ENCODE measurements around the gene OXLD1.
A peak's percentile ranks its signal among the peaks of the same experiment; 100 is the strongest.

Gene OXLD1

DNA sequence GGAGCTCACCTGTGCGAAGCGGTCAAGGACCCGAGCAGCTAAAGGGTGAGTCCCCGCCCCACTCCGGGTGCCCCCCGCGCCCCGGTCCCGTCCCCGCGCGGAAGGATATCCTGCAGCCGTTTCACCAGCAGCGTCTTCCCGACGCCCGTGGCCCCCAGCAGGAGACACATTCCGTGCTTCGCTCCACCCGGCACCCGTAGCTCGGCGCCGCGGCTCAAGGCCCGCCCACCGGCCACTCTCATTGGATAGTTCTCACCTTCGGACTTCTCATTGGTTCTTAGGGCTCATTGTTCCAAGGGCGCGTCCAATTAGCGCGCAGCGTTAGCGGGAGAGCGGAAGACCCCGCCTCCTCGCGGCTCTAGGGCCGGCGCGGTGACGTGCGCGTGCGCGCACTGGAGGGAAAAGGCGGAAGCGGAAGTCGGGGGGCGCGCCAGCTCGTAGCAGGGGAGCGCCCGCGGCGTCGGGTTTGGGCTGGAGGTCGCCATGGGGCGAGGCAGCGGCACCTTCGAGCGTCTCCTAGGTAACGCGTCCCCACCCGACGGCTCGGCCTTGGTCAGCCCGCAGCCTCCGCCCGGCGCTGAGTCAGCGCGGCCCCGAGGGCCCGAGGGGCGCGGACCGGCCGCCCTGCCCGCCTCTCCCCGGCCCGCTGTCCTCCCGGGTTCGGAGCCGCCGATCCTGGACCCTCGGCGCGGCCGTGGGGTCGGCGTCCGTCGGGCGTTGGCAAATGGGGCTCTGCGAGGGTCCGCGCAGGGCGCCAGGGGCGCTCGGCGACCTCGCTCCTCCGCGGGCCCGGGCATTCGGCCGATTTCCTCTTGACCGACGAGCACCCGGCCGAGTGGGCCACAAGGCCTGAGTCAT lies 17.4 kb upstream of the OXLD1 start, which contains the start of the genes ARL16 and HGS:
ARL16 (minus strand) TSS at position 214 of the 858 bp plus-strand sequence; CDS start at position 170, 44 bp downstream.
HGS (plus strand) TSS at position 428 of the 858 bp plus-strand sequence; CDS start at position 484, 56 bp downstream.
- peak; percentile 98 to 99 for DNase-seq
- Histone ChIP-seq H3K27me3 (no peaks in the 10 kb centered on the region), H3K9me3 (no peaks in the 10 kb centered on the region), H3K27ac (peak within 1 kb of the TSS; percentile 83 to 85), H3K4me3 (peak within 1 kb of the TSS; percentile 92 to 100), H3K4me1 (peaks cover 0 to 46% (median 31%) of the 10 kb centered on the region in 4 donors), H3K36me3 (peaks cover 27 to 52% (median 37%) of the 10 kb centered on the region in 3 donors)
- intact Hi-C loops (cut with DNase I; ENCODE audit: low total_unique reads): no loop called here
- TF ChIP-seq, protein P1, sequence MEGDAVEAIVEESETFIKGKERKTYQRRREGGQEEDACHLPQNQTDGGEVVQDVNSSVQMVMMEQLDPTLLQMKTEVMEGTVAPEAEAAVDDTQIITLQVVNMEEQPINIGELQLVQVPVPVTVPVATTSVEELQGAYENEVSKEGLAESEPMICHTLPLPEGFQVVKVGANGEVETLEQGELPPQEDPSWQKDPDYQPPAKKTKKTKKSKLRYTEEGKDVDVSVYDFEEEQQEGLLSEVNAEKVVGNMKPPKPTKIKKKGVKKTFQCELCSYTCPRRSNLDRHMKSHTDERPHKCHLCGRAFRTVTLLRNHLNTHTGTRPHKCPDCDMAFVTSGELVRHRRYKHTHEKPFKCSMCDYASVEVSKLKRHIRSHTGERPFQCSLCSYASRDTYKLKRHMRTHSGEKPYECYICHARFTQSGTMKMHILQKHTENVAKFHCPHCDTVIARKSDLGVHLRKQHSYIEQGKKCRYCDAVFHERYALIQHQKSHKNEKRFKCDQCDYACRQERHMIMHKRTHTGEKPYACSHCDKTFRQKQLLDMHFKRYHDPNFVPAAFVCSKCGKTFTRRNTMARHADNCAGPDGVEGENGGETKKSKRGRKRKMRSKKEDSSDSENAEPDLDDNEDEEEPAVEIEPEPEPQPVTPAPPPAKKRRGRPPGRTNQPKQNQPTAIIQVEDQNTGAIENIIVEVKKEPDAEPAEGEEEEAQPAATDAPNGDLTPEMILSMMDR (IDR thresholded peaks at IDR 0.05): no peak

DNA sequence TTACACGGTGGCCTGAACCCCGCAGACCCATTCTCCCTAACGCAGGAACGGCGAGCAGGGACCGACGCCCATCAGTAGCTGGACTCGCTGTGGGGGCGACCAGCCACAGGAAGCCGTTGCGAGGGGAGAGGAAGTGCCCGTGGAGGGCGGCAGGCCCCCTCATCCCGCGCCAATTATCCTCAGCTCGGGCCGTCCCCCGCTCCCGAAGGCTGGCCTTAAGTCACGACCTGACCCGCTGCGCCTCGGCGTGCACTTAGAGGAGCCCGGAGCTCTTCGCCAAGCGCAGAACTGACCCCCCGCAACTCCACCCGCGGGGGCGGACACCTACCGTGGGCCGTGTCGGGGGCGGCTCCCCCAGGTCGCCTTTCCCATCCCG lies 16.8 kb upstream of the OXLD1 start:
- H3K4me1 ChIP-seq: peaks cover 0 to 46% (median 31%) of the 10 kb centered on the region in 4 donors
- TF ChIP-seq, protein P1 (IDR thresholded peaks at IDR 0.05): no peak
- no peaks in the 10 kb centered on the region for H3K9me3 ChIP-seq
- no peaks in the 10 kb centered on the region for H3K27me3 ChIP-seq
- peaks cover 21 to 46% (median 31%) of the 10 kb centered on the region in 3 donors for H3K36me3 ChIP-seq
- H3K4me3 ChIP-seq: peak overlapping the region; percentile 92 to 100
- peak overlapping the region; percentile 83 to 85 for H3K27ac ChIP-seq
- intact Hi-C loops (cut with DNase I; ENCODE audit: low total_unique reads): no loop called here
- no peak for DNase-seq

GRCh38 chr17:81682565-81683207 lies 16.3 kb upstream of the OXLD1 start:
- intact Hi-C loops (cut with DNase I; ENCODE audit: low total_unique reads): no loop called here

DNA sequence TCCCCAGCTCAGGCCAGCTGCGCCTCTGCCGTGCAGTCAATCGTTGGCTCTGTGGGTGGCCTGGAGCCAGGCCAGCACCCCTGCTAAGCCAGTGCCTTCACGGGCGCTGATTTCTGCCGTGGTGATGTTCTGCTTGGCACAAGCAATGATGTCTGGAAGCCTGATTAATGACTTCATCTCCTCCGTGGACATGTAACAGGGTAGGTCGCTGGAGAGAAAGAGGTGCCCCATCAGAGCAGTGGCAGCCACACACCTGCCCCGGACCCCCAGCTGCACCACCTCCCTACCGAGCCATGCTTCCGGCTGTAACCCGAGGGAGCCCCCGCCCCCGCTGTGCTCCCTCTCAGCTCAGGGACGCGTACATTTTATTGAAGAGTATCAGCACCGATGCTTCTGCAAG lies 15.3 kb upstream of the OXLD1 start:
- no peaks in the 10 kb centered on the region for H3K27me3 ChIP-seq
- TF ChIP-seq, protein P1 (IDR thresholded peaks at IDR 0.05): no peak
- no peak for DNase-seq
- H3K36me3 ChIP-seq: peaks cover 5 to 31% (median 15%) of the 10 kb centered on the region in 3 donors
- no peak overlapping the region for H3K4me3 ChIP-seq
- intact Hi-C loops (cut with DNase I; ENCODE audit: low total_unique reads): no loop called here
- H3K27ac ChIP-seq: no peak overlapping the region
- H3K4me1 ChIP-seq: peaks cover 0 to 46% (median 31%) of the 10 kb centered on the region in 4 donors
- H3K9me3 ChIP-seq: no peaks in the 10 kb centered on the region

More at GRCh38 chr17:81682565-81683207, 16.3 kb upstream of the OXLD1 start:
- Histone ChIP-seq H3K27me3 (no peaks in the 10 kb centered on the region), H3K36me3 (peaks cover 16 to 41% (median 26%) of the 10 kb centered on the region in 3 donors), H3K4me3 (peak overlapping the region; percentile 92 to 100), H3K27ac (peak overlapping the region; percentile 83 to 85), H3K9me3 (no peaks in the 10 kb centered on the region), H3K4me1 (peaks cover 0 to 46% (median 31%) of the 10 kb centered on the region in 4 donors)
- DNase-seq: no peak
- TF ChIP-seq, protein P1 (IDR thresholded peaks at IDR 0.05): no peak

DNA sequence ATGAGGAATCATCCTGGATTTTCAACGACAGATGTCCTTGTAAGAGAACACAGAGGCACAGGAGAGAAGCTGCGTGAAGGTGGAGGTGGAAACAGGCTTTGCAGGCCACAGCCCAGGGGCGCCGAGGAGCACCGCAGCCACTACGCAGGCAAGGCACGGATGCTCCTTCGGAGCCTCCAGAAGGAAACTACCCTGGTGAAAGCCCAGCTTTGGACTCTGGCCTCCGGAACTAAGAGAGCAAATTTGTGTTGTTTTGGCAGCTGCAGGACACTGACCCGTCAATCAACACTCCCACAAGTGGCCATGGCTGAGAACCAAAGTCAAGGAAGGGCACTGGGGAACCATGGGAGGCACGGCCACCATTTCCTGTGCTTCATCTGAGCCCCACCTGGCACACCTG lies 13.7 kb upstream of the OXLD1 start:
- H3K27me3 ChIP-seq: no peaks in the 10 kb centered on the region
- no peak overlapping the region for H3K4me3 ChIP-seq
- no peaks in the 10 kb centered on the region for H3K9me3 ChIP-seq
- no peak overlapping the region for H3K27ac ChIP-seq
- no peak for DNase-seq
- peaks cover 0 to 41% (median 21%) of the 10 kb centered on the region in 4 donors for H3K4me1 ChIP-seq
- intact Hi-C loops (cut with DNase I; ENCODE audit: low total_unique reads): no loop called here
- H3K36me3 ChIP-seq: peaks cover 0 to 17% (median 7%) of the 10 kb centered on the region in 3 donors
- TF ChIP-seq, protein P1 (IDR thresholded peaks at IDR 0.05): no peak
